Fibroblast of villous mesenchyme (primary cell): ENCODE measurements around the gene CDH23. TPM values are rescaled to one million over a fixed set of nuclear protein-coding genes. Genes with fewer than 3 reads are reported as not detected.

Source experiments
- DNase-seq: peaks from one replicate; pipeline ENCODE4 v3.0.0-alpha.2; 2010; ENCODE audit warnings: low read depth
- H3K4me3 ChIP-seq: 2 replicates; pipeline ENCODE4 v1.5.1; 2011; ENCODE audit warnings: low read depth, mild to moderate bottlenecking, low read length
- total RNA-seq: library from RNA; depleted of rRNA; stranded (reverse); fragments of >200 nt; gene quantifications from 2 replicates; pipeline ENCODE4 v1.2.3, GENCODE V29; 2012
- TF ChIP-seq, protein P1 (sequence below): IDR thresholded peaks from 2 replicates; pipeline ENCODE4 v1.5.1; 2012; ENCODE audit warnings: low read depth, mild to moderate bottlenecking, low read length; ENCODE audit not compliant: insufficient read depth

CDH23 gene
- total RNA-seq, 1 donor, result under 0.01 TPM

DNA sequence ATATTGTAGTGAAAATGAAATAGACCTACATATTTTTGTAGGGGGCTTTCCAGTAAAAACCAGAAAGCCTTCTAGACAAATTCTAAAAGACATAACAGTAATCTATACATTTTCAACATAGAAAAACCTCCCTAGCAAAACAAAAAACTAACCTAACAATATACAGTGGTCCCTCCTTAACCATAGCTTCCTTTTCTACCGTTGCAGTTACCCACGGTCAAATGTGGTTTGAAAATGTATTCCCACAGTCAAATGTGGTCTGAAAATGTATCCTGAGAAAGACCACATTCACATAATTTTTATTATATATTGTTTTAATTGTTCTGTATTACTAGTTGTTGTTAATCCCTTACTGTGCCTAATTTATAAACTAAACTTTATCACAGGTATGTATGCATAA, 448.0 kb downstream of the CDH23 start:
- TF ChIP-seq, protein P1, sequence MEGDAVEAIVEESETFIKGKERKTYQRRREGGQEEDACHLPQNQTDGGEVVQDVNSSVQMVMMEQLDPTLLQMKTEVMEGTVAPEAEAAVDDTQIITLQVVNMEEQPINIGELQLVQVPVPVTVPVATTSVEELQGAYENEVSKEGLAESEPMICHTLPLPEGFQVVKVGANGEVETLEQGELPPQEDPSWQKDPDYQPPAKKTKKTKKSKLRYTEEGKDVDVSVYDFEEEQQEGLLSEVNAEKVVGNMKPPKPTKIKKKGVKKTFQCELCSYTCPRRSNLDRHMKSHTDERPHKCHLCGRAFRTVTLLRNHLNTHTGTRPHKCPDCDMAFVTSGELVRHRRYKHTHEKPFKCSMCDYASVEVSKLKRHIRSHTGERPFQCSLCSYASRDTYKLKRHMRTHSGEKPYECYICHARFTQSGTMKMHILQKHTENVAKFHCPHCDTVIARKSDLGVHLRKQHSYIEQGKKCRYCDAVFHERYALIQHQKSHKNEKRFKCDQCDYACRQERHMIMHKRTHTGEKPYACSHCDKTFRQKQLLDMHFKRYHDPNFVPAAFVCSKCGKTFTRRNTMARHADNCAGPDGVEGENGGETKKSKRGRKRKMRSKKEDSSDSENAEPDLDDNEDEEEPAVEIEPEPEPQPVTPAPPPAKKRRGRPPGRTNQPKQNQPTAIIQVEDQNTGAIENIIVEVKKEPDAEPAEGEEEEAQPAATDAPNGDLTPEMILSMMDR, result no peak
- no peak for DNase-seq
- H3K4me3 ChIP-seq, result no peak overlapping the region

DNA sequence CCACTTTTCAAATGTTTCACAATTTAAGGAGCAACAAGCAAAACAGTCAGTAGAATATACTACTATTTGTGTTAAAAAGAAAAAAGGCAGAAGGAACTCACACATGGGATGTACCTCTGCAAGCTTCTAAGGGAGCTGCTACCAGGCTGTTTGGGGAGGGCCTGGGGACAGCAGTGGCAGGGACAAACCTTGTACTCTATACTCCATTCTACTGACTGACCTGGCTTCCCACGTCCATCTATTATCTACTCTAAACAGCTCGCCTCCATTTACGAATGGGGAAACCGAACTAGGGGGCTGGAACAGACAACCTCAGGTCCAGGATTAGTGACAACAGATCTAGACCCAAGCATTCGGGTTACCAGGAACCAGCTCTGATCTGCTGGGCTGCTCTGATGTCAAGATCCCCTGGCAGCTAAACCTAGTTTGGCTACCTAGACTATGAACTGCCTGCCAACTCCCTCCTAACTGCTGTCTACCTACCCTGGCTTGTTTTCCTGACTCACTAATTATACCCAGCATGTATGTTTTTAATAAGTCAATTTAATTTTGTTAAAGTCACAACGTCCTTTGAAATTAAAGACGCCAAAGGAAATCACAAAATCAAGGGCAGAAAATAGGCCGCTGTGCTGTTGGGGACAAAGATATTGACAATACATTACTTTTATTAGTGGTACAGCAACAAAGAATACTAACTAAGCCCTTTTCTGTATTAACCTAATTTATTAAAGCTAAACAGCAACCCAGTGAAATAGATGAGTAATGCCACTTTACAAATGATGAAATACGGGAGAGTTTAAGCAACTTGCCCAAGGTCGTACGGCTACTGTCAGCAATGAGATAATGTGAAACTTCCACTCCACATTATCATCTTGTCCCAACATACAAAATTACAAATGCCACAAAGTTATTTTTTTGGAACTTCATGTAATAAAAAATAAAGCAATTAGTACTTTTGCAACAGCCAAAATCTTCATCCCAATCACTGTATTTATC, 449.0 kb downstream of the CDH23 start:
- no peak overlapping the region for H3K4me3 ChIP-seq
- TF ChIP-seq, protein P1, result no peak
- no peak for DNase-seq

DNA sequence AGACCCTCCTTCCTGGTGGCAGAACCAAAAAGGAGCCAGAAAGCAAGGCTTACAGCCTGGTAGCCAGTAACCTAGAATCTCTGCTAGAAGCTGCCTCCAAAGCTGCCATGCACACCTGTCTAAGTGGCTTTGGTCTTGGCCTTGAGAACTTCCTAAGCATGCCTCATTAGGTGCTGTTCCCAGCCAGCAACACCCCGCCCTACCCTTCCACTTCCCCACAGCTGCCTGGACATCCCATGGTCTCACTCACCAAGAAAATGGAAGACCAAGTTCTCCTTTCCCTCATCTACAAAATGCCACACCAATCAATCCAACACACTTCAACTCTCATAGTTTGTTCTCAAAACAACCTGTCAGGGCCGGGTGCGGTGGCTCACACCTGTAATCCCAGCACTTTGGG, 450.1 kb downstream of the CDH23 start:
- DNase-seq, result no peak
- TF ChIP-seq, protein P1, result no peak
- no peak overlapping the region for H3K4me3 ChIP-seq

DNA sequence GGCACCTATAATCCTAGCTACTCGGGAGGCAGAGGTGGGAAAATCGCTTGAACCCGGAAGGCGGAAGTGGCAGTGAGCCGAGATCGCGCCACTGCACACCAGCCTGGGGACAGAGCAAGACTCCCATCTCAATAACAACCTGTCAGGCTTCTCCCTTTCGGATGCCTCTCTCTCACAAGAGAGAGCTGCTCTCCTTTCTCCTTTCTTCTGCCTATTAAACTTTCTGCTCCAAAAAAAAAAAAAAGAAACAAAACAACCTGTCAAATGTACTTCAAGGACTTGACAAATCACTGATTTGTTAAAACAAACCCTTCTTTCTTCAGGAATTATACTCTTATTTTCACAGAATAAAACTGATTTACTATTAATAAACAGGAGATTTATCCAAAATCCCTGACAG, 450.7 kb downstream of the CDH23 start:
- no peak overlapping the region for H3K4me3 ChIP-seq
- TF ChIP-seq, protein P1, result no peak
- no peak for DNase-seq

DNA sequence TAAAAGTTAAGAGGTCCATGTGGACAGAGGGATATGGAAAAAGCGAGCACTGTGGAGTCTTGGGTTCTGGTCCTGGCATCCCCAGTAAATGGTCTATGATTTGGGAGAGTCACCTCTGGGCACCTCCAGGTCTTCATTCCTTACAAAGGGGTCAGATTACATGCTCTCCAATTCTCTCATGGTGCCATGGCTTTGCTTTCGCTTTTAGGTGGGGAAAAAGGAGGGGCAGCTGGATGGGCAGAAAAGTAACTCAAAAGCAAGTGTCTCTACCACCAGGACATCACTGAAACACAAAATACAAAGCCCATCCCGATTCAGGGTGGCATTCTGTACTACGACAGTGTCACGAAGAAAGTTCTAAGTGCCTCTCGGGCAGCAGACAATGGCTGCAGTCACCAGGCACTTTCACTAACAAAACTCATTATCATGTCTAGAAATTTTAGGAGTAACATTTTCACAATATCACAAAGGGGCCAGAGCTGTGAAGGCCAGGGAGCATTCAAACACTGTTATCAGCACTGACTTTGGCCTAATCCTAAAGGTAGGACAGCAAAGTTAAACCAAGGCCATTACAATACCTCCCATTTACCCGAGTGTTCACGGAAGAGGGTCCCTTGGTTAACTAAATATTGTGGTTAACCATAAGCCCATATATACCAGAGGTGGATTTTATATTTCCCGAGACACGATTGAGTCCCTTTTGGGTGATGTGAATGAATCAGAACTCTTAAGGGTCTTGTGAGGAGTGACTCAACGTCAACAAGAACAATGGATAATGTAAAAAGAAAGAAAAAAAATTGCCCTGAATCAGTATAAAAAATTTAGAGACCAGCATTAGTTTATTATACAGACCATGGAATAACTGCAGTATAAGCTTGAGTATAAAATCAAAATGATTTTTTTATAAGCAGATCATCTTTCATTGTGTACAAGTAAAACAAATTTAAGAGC, 451.9 kb downstream of the CDH23 start:
- TF ChIP-seq, protein P1, result no peak
- DNase-seq, result no peak
- H3K4me3 ChIP-seq, result no peak overlapping the region

DNA sequence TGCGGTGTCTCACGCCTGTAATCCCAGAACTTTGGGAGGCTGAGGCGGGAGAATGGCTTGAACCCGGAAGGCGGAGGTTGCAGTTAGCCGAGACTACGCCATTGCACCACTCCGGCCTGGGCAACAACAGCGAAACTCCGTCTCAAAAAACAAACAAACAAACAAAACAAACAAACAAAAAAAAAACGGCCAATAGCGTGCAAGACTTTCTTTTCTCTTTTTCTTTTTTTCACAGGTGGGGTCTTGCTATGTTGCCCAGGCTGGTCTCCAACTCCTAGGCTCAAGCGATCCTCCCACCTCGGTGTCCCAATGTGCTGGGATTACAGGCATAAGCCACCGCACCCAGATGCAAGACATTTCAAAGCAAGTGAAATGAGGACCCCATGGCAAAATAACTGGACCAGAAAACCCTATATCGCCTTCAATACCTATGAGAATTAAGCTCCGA, 452.8 kb downstream of the CDH23 start:
- no peak for DNase-seq
- TF ChIP-seq, protein P1, result no peak
- peak overlapping the region; percentile 97 for H3K4me3 ChIP-seq
